Peyer's patch (tissue), 4 donors: ENCODE data around the gene C17orf50.

Experiments
- POLR2A ChIP-seq, 2 donors: fragments of 450-650 bp; IDR thresholded peaks; one replicate each; pipeline ENCODE4 v1.5.1; 2017; ENCODE audit warnings: antibody characterized with exemption in 2 of 2, mild to moderate bottlenecking in 2 of 2, moderate library complexity in 2 of 2
- TF ChIP-seq, protein P1 (sequence below), 6 experiments: fragments of 450-650 bp in 4 of 6; fragments of 200-600 bp in 2 of 6; sonication (generic) in 1 of 6; IDR thresholded peaks; one replicate each; pipeline ENCODE4 v1.5.1; 2017 to 2019; ENCODE audit warnings: antibody characterized with exemption in 6 of 6, mild to moderate bottlenecking in 3 of 6, moderate library complexity in 1 of 6

- TF ChIP-seq, protein P1, sequence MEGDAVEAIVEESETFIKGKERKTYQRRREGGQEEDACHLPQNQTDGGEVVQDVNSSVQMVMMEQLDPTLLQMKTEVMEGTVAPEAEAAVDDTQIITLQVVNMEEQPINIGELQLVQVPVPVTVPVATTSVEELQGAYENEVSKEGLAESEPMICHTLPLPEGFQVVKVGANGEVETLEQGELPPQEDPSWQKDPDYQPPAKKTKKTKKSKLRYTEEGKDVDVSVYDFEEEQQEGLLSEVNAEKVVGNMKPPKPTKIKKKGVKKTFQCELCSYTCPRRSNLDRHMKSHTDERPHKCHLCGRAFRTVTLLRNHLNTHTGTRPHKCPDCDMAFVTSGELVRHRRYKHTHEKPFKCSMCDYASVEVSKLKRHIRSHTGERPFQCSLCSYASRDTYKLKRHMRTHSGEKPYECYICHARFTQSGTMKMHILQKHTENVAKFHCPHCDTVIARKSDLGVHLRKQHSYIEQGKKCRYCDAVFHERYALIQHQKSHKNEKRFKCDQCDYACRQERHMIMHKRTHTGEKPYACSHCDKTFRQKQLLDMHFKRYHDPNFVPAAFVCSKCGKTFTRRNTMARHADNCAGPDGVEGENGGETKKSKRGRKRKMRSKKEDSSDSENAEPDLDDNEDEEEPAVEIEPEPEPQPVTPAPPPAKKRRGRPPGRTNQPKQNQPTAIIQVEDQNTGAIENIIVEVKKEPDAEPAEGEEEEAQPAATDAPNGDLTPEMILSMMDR (IDR thresholded peaks at IDR 0.05) = no peak
- no peak for TF ChIP-seq POLR2A (IDR thresholded peaks at IDR 0.05)
These were observed 43.7 kb upstream of the C17orf50 start for GRCh38 chr17:35716897-35717465.
